ENCODE data around the gene KRTAP12-2.
"Not testable (repeated sequence)": the region's sequence is repeated elsewhere in the genome, so short reads cannot be mapped to it uniquely, and the experiment has no call there.

KRTAP12-2 gene

DNA sequence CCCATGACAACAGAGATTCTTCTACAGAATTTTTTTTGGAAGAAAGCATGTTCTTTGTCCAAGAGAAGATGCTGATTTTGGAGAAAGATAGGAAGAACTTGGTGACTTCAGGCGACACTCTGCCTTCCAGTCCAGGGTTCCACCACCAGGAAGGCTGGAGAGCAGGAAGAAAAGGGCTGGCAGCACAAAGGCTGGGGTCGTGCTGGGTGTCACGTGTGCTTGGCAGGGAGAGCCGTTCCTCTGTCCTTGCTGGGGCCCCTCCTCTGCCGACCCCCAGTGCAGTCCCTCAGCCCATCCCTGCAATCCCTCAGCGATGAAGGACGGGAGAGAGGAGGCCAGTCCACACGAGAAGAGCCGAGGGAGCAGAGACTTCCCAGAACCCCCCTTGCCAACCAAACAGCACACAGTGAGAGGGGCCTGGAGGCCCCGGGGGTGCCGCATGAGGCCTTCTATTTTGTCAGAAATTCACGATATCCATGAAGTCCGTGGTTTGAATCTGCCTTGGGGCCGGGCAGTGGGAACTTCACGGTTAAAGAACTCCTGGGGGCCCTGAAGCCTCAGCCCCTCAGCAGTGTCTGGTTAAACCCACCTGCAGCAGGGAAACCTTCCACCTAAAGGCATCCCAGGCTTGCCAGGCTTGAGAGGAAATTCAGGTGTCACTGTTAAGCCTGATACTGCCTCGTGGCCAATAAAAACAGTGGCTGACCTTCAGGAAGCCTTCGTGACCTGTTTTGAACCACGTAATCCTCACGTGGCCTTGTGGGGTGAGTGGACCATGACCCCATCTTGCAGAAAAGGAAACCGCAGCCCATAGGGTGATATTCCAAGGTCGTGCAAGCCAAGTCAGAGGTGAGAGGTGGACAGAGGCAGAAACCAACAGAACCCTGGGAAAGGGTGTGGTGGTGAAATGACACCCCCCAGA lies 33.6 kb upstream of the KRTAP12-2 start:
- Histone ChIP-seq H3K4me3 (ENCODE audit: low read length) (no peak overlapping the region), H3K4me1 (ENCODE audit: low read length) (no peaks in the 10 kb centered on the region), H3K4me2 (ENCODE audit: low read length) (no peak overlapping the region), H4K20me1 (ENCODE audit: insufficient read depth, low read length) (no peaks in the 10 kb centered on the region), H3K79me2 (ENCODE audit: low read length) (no peaks in the 10 kb centered on the region), H3K9me3 (ENCODE audit: insufficient read depth, low read length) (no peaks in the 10 kb centered on the region), H3K27ac (ENCODE audit: low read length) (no peak overlapping the region), H3K27me3 (ENCODE audit: low read depth, low read length) (no peaks in the 10 kb centered on the region), H3K9ac (ENCODE audit: low read length) (no peak overlapping the region), H3K36me3 (replicated peaks; ENCODE audit: low read depth, low read length) (no peaks in the 10 kb centered on the region), H2AFZ (ENCODE audit: low read depth, low read length) (no peak overlapping the region)
- no peak for TF ChIP-seq EZH2phosphoT487 (IDR thresholded peaks at IDR 0.05; ENCODE audit: low read depth)
- TF ChIP-seq, protein P1, sequence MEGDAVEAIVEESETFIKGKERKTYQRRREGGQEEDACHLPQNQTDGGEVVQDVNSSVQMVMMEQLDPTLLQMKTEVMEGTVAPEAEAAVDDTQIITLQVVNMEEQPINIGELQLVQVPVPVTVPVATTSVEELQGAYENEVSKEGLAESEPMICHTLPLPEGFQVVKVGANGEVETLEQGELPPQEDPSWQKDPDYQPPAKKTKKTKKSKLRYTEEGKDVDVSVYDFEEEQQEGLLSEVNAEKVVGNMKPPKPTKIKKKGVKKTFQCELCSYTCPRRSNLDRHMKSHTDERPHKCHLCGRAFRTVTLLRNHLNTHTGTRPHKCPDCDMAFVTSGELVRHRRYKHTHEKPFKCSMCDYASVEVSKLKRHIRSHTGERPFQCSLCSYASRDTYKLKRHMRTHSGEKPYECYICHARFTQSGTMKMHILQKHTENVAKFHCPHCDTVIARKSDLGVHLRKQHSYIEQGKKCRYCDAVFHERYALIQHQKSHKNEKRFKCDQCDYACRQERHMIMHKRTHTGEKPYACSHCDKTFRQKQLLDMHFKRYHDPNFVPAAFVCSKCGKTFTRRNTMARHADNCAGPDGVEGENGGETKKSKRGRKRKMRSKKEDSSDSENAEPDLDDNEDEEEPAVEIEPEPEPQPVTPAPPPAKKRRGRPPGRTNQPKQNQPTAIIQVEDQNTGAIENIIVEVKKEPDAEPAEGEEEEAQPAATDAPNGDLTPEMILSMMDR (IDR thresholded peaks at IDR 0.05; ENCODE audit: low read depth, low read length), result no peak

DNA sequence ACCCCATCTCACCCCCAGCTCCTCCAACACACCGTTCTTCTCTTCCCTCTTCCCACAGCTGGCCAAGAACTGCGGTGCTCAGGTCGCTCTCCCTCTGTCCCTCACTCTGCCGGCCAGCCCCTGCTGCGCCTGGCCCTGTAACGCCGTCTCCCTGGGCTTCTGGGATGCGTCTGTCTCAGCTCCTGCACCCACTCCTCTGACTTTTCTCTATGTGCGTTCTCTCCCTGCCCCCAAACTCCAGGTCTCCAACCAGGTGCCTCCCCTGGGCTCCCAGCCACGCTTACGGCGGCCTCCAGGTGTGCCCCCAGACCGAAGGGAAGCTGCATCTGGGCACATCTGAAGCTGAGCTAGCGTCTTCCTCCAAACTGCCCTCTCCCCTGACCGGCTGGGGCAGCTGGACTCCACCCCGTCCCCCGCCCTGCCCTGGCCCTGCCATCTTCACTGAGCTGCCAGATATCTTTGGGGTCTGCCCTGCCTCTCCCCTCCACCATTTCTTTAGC lies 32.8 kb upstream of the KRTAP12-2 start:
- H4K20me1 ChIP-seq (ENCODE audit: insufficient read depth, low read length), result no peaks in the 10 kb centered on the region
- no peaks in the 10 kb centered on the region for H3K4me1 ChIP-seq (ENCODE audit: low read length)
- H3K27me3 ChIP-seq (ENCODE audit: low read depth, low read length), result no peaks in the 10 kb centered on the region
- H3K4me3 ChIP-seq (ENCODE audit: low read length), result no peak overlapping the region
- H3K36me3 ChIP-seq (replicated peaks; ENCODE audit: low read depth, low read length), result no peaks in the 10 kb centered on the region
- TF ChIP-seq, protein P1 (IDR thresholded peaks at IDR 0.05; ENCODE audit: low read depth, low read length), result no peak
- TF ChIP-seq EZH2phosphoT487 (IDR thresholded peaks at IDR 0.05; ENCODE audit: low read depth), result no peak
- no peak overlapping the region for H2AFZ ChIP-seq (ENCODE audit: low read depth, low read length)
- no peak overlapping the region for H3K27ac ChIP-seq (ENCODE audit: low read length)
- no peaks in the 10 kb centered on the region for H3K79me2 ChIP-seq (ENCODE audit: low read length)
- no peak overlapping the region for H3K9ac ChIP-seq (ENCODE audit: low read length)
- H3K4me2 ChIP-seq (ENCODE audit: low read length), result no peak overlapping the region
- H3K9me3 ChIP-seq (ENCODE audit: insufficient read depth, low read length), result no peaks in the 10 kb centered on the region

DNA sequence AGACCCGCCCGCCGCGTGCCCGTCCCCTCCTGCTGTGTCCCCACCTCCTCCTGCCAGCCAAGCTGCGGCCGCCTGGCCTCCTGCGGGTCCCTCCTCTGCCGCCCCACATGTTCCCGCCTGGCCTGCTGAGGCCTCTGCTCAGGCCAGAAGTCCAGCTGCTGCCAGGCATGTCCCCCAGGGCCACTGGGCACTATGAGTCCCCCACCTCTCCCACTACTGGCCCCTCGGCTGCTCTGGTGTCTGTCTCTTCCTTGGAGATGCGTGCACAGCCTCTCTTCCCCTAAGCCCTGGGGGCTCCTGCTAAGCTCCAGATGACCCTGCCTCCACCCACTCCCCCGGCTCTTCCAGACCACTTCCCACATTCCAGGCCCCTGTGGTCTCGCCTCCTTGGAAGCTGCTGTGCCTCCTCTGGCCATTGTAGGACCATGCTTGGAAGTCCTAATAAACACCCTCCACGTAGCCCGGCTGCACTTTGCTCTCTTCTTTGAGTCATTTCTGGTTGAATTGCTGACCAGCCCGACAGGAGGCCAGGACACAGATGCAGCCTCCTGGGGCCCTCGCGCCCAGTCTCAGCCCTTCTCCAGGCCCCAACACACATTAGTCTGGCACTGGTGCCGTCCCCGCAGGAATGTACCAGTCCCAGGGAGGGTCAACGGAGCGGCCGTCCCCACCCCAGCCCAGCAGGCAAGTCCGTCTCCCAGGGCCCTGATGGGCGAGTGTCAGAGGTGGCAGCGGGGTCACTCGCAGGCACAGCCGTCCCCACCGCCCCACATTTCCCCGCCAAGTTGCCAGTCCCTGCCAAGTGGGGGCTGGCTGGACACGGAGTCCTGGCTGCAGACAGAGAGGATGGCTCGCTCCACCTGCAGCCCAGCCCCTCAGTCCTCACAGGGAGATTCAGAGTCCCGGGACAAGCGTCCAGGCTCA lies 31.3 kb upstream of the KRTAP12-2 start:
- Histone ChIP-seq H3K27me3 (ENCODE audit: low read depth, low read length) (no peaks in the 10 kb centered on the region), H4K20me1 (ENCODE audit: insufficient read depth, low read length) (no peaks in the 10 kb centered on the region), H3K27ac (ENCODE audit: low read length) (no peak overlapping the region), H3K9me3 (ENCODE audit: insufficient read depth, low read length) (no peaks in the 10 kb centered on the region), H3K4me2 (ENCODE audit: low read length) (no peak overlapping the region), H3K4me1 (ENCODE audit: low read length) (no peaks in the 10 kb centered on the region), H3K4me3 (ENCODE audit: low read length) (no peak overlapping the region), H3K36me3 (replicated peaks; ENCODE audit: low read depth, low read length) (no peaks in the 10 kb centered on the region), H3K9ac (ENCODE audit: low read length) (no peak overlapping the region), H3K79me2 (ENCODE audit: low read length) (no peaks in the 10 kb centered on the region), H2AFZ (ENCODE audit: low read depth, low read length) (no peak overlapping the region)
- TF ChIP-seq, protein P1 (IDR thresholded peaks at IDR 0.05; ENCODE audit: low read depth, low read length), result no peak
- no peak for TF ChIP-seq EZH2phosphoT487 (IDR thresholded peaks at IDR 0.05; ENCODE audit: low read depth)

DNA sequence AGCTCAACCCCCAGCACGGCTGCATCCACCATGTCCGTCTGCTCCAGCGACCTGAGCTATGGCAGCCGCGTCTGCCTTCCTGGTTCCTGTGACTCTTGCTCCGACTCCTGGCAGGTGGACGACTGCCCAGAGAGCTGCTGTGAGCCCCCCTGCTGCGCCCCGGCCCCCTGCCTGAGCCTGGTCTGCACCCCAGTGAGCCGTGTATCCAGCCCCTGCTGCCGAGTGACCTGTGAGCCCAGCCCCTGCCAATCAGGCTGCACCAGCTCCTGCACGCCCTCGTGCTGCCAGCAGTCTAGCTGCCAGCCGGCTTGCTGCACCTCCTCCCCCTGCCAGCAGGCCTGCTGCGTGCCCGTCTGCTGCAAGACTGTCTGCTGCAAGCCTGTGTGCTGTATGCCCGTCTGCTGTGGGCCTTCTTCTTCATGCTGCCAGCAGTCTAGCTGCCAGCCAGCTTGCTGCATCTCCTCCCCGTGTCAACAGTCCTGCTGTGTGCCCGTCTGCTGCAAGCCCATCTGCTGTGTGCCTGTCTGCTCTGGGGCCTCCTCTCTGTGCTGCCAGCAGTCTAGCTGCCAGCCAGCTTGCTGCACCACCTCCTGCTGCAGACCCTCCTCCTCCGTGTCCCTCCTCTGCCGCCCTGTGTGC lies 30.6 kb upstream of the KRTAP12-2 start, which contains the start of gene KRTAP10-12:
Gene KRTAP10-12, plus strand, starts transcription at position 1 of the 639 bp plus-strand sequence. Its CDS starts 30 bp downstream, at position 31.
- not testable (repeated sequence) for H3K4me2 ChIP-seq (ENCODE audit: low read length); H3K9ac ChIP-seq (ENCODE audit: low read length); H3K79me2 ChIP-seq (ENCODE audit: low read length); H3K36me3 ChIP-seq (replicated peaks; ENCODE audit: low read depth, low read length); H3K4me3 ChIP-seq (ENCODE audit: low read length); H3K9me3 ChIP-seq (ENCODE audit: insufficient read depth, low read length); H3K27me3 ChIP-seq (ENCODE audit: low read depth, low read length); H3K4me1 ChIP-seq (ENCODE audit: low read length); H2AFZ ChIP-seq (ENCODE audit: low read depth, low read length); H3K27ac ChIP-seq (ENCODE audit: low read length); H4K20me1 ChIP-seq (ENCODE audit: insufficient read depth, low read length)

Data from OCI-LY3 (cell line).